Measurements from ENCODE around the gene FSTL4. TPM values are rescaled to one million over a fixed set of nuclear protein-coding genes. Genes with fewer than 3 reads are reported as not detected.

The FSTL4 gene
- total and polyA plus RNA-seq, 2 experiments from 2014 or later: 1.4 to 2.8 TPM

DNA sequence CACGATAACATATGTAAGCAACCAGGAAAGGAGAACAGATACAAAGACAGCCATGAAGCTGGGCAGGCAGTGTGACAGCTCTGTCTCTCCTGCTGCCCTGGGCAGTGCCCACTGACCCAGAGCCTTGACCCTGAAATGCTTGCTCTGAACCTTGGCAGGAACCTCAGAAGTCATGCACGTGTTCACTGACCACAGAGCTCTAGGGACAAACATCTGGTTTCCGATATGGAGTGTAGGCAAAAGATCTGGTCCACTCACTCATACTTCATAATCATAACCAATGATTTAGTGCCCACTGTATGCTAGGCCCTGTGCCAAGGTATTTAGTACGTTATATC is 102.6 kb downstream of the FSTL4 start:
- Histone ChIP-seq H3K4me3 (no peak overlapping the region), H3K4me1 (ENCODE audit: insufficient read depth) (no peaks in the 10 kb centered on the region), H3K9me2 (ENCODE audit: insufficient read depth) (no peaks in the 10 kb centered on the region), H3K36me3 (ENCODE audit: insufficient read depth) (no peaks in the 10 kb centered on the region), H2AFZ (no peak overlapping the region), H3K27me3 (ENCODE audit: insufficient read depth) (no peaks in the 10 kb centered on the region), H3K27ac (ENCODE audit: low read depth) (no peak overlapping the region), H3F3A (replicated peaks; ENCODE audit: low read depth) (no peaks in the 10 kb centered on the region), H3K4me2 (no peak overlapping the region), H4K20me1 (replicated peaks; ENCODE audit: insufficient read depth) (no peaks in the 10 kb centered on the region), H3K79me2 (replicated peaks; ENCODE audit: insufficient read depth) (no peaks in the 10 kb centered on the region)
- no peak overlapping the region for H3K27ac Mint-ChIP-seq
- TF ChIP-seq, protein P1, sequence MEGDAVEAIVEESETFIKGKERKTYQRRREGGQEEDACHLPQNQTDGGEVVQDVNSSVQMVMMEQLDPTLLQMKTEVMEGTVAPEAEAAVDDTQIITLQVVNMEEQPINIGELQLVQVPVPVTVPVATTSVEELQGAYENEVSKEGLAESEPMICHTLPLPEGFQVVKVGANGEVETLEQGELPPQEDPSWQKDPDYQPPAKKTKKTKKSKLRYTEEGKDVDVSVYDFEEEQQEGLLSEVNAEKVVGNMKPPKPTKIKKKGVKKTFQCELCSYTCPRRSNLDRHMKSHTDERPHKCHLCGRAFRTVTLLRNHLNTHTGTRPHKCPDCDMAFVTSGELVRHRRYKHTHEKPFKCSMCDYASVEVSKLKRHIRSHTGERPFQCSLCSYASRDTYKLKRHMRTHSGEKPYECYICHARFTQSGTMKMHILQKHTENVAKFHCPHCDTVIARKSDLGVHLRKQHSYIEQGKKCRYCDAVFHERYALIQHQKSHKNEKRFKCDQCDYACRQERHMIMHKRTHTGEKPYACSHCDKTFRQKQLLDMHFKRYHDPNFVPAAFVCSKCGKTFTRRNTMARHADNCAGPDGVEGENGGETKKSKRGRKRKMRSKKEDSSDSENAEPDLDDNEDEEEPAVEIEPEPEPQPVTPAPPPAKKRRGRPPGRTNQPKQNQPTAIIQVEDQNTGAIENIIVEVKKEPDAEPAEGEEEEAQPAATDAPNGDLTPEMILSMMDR (conservative IDR thresholded peaks at IDR 0.05; ENCODE audit: low read depth in 2 of 2): no peak
- no peak for TF ChIP-seq NANOG (IDR thresholded peaks at IDR 0.05; ENCODE audit: borderline replicate concordance)
- TF ChIP-seq CREB1 (CRISPR knock-in tag; IDR thresholded peaks at IDR 0.05; ENCODE audit: low read depth): no peak
- TF ChIP-seq, protein P2, sequence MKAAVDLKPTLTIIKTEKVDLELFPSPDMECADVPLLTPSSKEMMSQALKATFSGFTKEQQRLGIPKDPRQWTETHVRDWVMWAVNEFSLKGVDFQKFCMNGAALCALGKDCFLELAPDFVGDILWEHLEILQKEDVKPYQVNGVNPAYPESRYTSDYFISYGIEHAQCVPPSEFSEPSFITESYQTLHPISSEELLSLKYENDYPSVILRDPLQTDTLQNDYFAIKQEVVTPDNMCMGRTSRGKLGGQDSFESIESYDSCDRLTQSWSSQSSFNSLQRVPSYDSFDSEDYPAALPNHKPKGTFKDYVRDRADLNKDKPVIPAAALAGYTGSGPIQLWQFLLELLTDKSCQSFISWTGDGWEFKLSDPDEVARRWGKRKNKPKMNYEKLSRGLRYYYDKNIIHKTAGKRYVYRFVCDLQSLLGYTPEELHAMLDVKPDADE (IDR thresholded peaks at IDR 0.05): no peak
- no peak for TF ChIP-seq EZH2 (IDR thresholded peaks at IDR 0.05; ENCODE audit: low read depth, unreplicated experiment)
- no peak for TF ChIP-seq EZH2phosphoT487 (IDR thresholded peaks at IDR 0.05; ENCODE audit: unreplicated experiment)
- no peak for TF ChIP-seq ZNF114 (CRISPR knock-in tag; IDR thresholded peaks at IDR 0.05)
- no peak for TF ChIP-seq POLR2AphosphoS5 (IDR thresholded peaks at IDR 0.05; ENCODE audit: low read depth)
- no peak for TF ChIP-seq STAT1 (IDR thresholded peaks at IDR 0.05; ENCODE audit: unreplicated experiment)
- no peak for TF ChIP-seq ZNF331 (CRISPR knock-in tag; IDR thresholded peaks at IDR 0.05; ENCODE audit: low read depth)
- TF ChIP-seq, protein P3, sequence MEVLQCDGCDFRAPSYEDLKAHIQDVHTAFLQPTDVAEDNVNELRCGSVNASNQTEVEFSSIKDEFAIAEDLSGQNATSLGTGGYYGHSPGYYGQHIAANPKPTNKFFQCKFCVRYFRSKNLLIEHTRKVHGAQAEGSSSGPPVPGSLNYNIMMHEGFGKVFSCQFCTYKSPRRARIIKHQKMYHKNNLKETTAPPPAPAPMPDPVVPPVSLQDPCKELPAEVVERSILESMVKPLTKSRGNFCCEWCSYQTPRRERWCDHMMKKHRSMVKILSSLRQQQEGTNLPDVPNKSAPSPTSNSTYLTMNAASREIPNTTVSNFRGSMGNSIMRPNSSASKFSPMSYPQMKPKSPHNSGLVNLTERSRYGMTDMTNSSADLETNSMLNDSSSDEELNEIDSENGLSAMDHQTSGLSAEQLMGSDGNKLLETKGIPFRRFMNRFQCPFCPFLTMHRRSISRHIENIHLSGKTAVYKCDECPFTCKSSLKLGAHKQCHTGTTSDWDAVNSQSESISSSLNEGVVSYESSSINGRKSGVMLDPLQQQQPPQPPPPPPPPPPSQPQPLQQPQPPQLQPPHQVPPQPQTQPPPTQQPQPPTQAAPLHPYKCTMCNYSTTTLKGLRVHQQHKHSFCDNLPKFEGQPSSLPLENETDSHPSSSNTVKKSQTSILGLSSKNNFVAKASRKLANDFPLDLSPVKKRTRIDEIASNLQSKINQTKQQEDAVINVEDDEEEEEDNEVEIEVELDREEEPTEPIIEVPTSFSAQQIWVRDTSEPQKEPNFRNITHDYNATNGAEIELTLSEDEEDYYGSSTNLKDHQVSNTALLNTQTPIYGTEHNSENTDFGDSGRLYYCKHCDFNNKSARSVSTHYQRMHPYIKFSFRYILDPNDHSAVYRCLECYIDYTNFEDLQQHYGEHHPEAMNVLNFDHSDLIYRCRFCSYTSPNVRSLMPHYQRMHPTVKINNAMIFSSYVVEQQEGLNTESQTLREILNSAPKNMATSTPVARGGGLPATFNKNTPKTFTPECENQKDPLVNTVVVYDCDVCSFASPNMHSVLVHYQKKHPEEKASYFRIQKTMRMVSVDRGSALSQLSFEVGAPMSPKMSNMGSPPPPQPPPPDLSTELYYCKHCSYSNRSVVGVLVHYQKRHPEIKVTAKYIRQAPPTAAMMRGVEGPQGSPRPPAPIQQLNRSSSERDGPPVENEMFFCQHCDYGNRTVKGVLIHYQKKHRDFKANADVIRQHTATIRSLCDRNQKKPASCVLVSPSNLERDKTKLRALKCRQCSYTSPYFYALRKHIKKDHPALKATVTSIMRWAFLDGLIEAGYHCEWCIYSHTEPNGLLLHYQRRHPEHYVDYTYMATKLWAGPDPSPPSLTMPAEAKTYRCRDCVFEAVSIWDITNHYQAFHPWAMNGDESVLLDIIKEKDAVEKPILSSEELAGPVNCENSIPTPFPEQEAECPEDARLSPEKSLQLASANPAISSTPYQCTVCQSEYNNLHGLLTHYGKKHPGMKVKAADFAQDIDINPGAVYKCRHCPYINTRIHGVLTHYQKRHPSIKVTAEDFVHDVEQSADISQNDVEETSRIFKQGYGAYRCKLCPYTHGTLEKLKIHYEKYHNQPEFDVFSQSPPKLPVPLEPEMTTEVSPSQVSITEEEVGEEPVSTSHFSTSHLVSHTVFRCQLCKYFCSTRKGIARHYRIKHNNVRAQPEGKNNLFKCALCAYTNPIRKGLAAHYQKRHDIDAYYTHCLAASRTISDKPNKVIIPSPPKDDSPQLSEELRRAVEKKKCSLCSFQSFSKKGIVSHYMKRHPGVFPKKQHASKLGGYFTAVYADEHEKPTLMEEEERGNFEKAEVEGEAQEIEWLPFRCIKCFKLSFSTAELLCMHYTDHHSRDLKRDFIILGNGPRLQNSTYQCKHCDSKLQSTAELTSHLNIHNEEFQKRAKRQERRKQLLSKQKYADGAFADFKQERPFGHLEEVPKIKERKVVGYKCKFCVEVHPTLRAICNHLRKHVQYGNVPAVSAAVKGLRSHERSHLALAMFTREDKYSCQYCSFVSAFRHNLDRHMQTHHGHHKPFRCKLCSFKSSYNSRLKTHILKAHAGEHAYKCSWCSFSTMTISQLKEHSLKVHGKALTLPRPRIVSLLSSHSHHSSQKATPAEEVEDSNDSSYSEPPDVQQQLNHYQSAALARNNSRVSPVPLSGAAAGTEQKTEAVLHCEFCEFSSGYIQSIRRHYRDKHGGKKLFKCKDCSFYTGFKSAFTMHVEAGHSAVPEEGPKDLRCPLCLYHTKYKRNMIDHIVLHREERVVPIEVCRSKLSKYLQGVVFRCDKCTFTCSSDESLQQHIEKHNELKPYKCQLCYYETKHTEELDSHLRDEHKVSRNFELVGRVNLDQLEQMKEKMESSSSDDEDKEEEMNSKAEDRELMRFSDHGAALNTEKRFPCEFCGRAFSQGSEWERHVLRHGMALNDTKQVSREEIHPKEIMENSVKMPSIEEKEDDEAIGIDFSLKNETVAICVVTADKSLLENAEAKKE (CRISPR knock-in tag; IDR thresholded peaks at IDR 0.05): no peak
- TF ChIP-seq JUNB (IDR thresholded peaks at IDR 0.05; ENCODE audit: unreplicated experiment): no peak
- TF ChIP-seq, protein P4, sequence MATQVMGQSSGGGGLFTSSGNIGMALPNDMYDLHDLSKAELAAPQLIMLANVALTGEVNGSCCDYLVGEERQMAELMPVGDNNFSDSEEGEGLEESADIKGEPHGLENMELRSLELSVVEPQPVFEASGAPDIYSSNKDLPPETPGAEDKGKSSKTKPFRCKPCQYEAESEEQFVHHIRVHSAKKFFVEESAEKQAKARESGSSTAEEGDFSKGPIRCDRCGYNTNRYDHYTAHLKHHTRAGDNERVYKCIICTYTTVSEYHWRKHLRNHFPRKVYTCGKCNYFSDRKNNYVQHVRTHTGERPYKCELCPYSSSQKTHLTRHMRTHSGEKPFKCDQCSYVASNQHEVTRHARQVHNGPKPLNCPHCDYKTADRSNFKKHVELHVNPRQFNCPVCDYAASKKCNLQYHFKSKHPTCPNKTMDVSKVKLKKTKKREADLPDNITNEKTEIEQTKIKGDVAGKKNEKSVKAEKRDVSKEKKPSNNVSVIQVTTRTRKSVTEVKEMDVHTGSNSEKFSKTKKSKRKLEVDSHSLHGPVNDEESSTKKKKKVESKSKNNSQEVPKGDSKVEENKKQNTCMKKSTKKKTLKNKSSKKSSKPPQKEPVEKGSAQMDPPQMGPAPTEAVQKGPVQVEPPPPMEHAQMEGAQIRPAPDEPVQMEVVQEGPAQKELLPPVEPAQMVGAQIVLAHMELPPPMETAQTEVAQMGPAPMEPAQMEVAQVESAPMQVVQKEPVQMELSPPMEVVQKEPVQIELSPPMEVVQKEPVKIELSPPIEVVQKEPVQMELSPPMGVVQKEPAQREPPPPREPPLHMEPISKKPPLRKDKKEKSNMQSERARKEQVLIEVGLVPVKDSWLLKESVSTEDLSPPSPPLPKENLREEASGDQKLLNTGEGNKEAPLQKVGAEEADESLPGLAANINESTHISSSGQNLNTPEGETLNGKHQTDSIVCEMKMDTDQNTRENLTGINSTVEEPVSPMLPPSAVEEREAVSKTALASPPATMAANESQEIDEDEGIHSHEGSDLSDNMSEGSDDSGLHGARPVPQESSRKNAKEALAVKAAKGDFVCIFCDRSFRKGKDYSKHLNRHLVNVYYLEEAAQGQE (IDR thresholded peaks at IDR 0.05; ENCODE audit: unreplicated experiment): no peak
- H3K4me1 Mint-ChIP-seq: no peaks in the 10 kb centered on the region; the same call in 2 of the 3 replicates
- ATAC-seq (no peak), DNase-seq (ENCODE audit: low spot score) (no peak)
- no peaks in the 10 kb centered on the region for H3K36me3 Mint-ChIP-seq (ENCODE audit: low read depth)
- H3K9me3 Mint-ChIP-seq: no peaks in the 10 kb centered on the region
- H3K27me3 Mint-ChIP-seq (ENCODE audit: insufficient read depth, low read depth, poor library complexity): no peaks in the 10 kb centered on the region
- no peak overlapping the region for H3K4me3 Mint-ChIP-seq
